Thyroid gland (tissue), 4 donors: ENCODE data around the gene CD300C.

Source experiments
- POLR2A ChIP-seq, 2 donors: fragments of 450-650 bp; IDR thresholded peaks; one replicate each; pipeline ENCODE4 v1.6.1; 2017; ENCODE audit warnings: antibody characterized with exemption in 2 of 2, mild to moderate bottlenecking in 2 of 2, moderate library complexity in 1 of 2
- TF ChIP-seq, protein P1 (sequence below), 6 experiments: fragments of 200-600 bp in 3 of 6; fragments of 450-650 bp in 3 of 6; sonication (generic) in 3 of 6; IDR thresholded peaks; one replicate each; pipeline ENCODE4 v1.5.1; 2016 to 2019; ENCODE audit warnings: antibody characterized with exemption in 6 of 6, mild to moderate bottlenecking in 2 of 6, inconsistent platforms in 1 of 6, moderate library complexity in 1 of 6

GRCh38 chr17:74497471-74497870 lies 48.4 kb downstream of the CD300C start:
- TF ChIP-seq, protein P1, sequence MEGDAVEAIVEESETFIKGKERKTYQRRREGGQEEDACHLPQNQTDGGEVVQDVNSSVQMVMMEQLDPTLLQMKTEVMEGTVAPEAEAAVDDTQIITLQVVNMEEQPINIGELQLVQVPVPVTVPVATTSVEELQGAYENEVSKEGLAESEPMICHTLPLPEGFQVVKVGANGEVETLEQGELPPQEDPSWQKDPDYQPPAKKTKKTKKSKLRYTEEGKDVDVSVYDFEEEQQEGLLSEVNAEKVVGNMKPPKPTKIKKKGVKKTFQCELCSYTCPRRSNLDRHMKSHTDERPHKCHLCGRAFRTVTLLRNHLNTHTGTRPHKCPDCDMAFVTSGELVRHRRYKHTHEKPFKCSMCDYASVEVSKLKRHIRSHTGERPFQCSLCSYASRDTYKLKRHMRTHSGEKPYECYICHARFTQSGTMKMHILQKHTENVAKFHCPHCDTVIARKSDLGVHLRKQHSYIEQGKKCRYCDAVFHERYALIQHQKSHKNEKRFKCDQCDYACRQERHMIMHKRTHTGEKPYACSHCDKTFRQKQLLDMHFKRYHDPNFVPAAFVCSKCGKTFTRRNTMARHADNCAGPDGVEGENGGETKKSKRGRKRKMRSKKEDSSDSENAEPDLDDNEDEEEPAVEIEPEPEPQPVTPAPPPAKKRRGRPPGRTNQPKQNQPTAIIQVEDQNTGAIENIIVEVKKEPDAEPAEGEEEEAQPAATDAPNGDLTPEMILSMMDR (IDR thresholded peaks at IDR 0.05) = no peak
- TF ChIP-seq POLR2A (IDR thresholded peaks at IDR 0.05) = no peak
